ENCODE data around the gene UGGT1.

DNA sequence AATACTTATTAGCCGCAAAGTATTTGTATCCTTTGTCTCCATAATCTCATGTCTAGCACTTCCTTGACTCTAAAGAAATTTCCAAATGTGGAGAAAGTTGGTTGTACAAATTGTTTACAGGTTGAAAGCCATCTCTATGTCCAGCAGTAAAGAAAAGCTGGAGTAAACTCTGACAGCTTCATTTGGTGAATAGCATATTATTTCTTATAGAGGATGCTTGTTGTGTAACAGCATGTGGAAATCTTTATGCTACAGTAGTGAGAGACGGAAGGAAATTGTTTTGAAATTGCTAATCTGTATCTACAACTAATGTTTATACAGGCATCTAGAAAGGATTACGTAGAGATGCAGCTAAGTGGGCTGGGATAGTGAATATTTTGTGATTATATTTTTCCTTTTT lies 78.5 kb downstream of the UGGT1 start:
- TF ChIP-seq CTCF (IDR thresholded peaks at IDR 0.05; ENCODE audit: low read depth, low read length, missing input control), result no peak
- no peak for TF ChIP-seq YY1 (IDR thresholded peaks at IDR 0.05)
- no peak for TF ChIP-seq RXRA (IDR thresholded peaks at IDR 0.05)
- no peak for TF ChIP-seq RAD21 (IDR thresholded peaks at IDR 0.05)
- no peak for TF ChIP-seq REST (IDR thresholded peaks at IDR 0.05)
- no peak for TF ChIP-seq TAF1 (conservative IDR thresholded peaks at IDR 0.05)
- no peak for TF ChIP-seq JUND (IDR thresholded peaks at IDR 0.05)
- TF ChIP-seq ZBTB33 (IDR thresholded peaks at IDR 0.05), result no peak
- TF ChIP-seq EGR1 (IDR thresholded peaks at IDR 0.05; ENCODE audit: low read depth in 2 of 2), result no peak
- no peak for TF ChIP-seq FOXA1 (IDR thresholded peaks at IDR 0.05)

Measured in liver (tissue), 3 donors.